ENCODE measurements around the gene PIF1.

The PIF1 gene

GRCh38 chr15:64857421-64857820, 32.0 kb upstream of the PIF1 start:
- TF ChIP-seq CTCF (conservative IDR thresholded peaks at IDR 0.05; ENCODE audit: low read depth): no peak
- CTCF ChIA-PET: no interaction called here
- peak overlapping the region; percentile 86 for H3K27ac ChIP-seq
- POLR2A ChIA-PET (ENCODE audit: low non-redundant PET): no interaction called here
- DNase-seq (ENCODE audit: low spot score): peak; percentile 31

GRCh38 chr15:64856429-64857145, 31.1 kb upstream of the PIF1 start:
- CTCF ChIA-PET: interaction anchor here (0.5 kb wide), 1 partner anchor 115 kb away, joined by 5 read pairs; no protein-coding TSS in a partner anchor
- DNase-seq (ENCODE audit: low spot score): no peak
- H3K27ac ChIP-seq: peak overlapping the region; percentile 86
- no peak for TF ChIP-seq CTCF (conservative IDR thresholded peaks at IDR 0.05; ENCODE audit: low read depth)
- POLR2A ChIA-PET (ENCODE audit: low non-redundant PET): no interaction called here

GRCh38 chr15:64855205-64855975, 29.9 kb upstream of the PIF1 start:
- ChIA-PET POLR2A (ENCODE audit: low non-redundant PET) (interaction anchor here (0.6 kb wide), 1 partner anchor 90 kb away, joined by 3 read pairs; no protein-coding TSS in a partner anchor), CTCF (no interaction called here)
- no peak for TF ChIP-seq CTCF (conservative IDR thresholded peaks at IDR 0.05; ENCODE audit: low read depth)
- DNase-seq (ENCODE audit: low spot score): no peak
- peak overlapping the region; percentile 86 for H3K27ac ChIP-seq

- DNase-seq (ENCODE audit: low spot score): no peak
- no peak for TF ChIP-seq CTCF (conservative IDR thresholded peaks at IDR 0.05; ENCODE audit: low read depth)
- POLR2A ChIA-PET (ENCODE audit: low non-redundant PET): no interaction called here
- H3K27ac ChIP-seq: peak overlapping the region; percentile 86
- CTCF ChIA-PET: no interaction called here
These were observed 29.1 kb upstream of the PIF1 start for GRCh38 chr15:64854526-64854925.

GRCh38 chr15:64854041-64854440, 28.6 kb upstream of the PIF1 start:
- POLR2A ChIA-PET (ENCODE audit: low non-redundant PET): no interaction called here
- no peak for TF ChIP-seq CTCF (conservative IDR thresholded peaks at IDR 0.05; ENCODE audit: low read depth)
- CTCF ChIA-PET: interaction anchor here (0.6 kb wide), 1 partner anchor 397 kb away, joined by 5 read pairs; no protein-coding TSS in a partner anchor
- peak overlapping the region; percentile 86 for H3K27ac ChIP-seq
- DNase-seq (ENCODE audit: low spot score): no peak

GRCh38 chr15:64851503-64851840, 26.0 kb upstream of the PIF1 start:
- CTCF ChIA-PET: interaction anchor here (0.5 to 0.7 kb wide), 4 partner anchors 16 to 244 kb away, joined by 3 to 6 read pairs (median 4); no protein-coding TSS in a partner anchor
- DNase-seq (ENCODE audit: low spot score): no peak
- H3K27ac ChIP-seq: peak overlapping the region; percentile 69
- POLR2A ChIA-PET (ENCODE audit: low non-redundant PET): no interaction called here
- no peak for TF ChIP-seq CTCF (conservative IDR thresholded peaks at IDR 0.05; ENCODE audit: low read depth)
